B cell (primary cell): ENCODE results near the gene FAM118A.

ENCODE experiments used
- EZH2 ChIP-seq: IDR thresholded peaks from 2 replicates; pipeline ENCODE4 v1.6.1; 2012; ENCODE audit warnings: borderline replicate concordance, low read depth, mild to moderate bottlenecking, moderate library complexity, low read length; ENCODE audit not compliant: insufficient read depth, poor library complexity, severe bottlenecking
- TF ChIP-seq, protein P1 (sequence below): fragments of 200-600 bp; IDR thresholded peaks from one replicate; pipeline ENCODE4 v1.8.0; 2022; ENCODE audit warnings: antibody characterized with exemption, mild to moderate bottlenecking

DNA sequence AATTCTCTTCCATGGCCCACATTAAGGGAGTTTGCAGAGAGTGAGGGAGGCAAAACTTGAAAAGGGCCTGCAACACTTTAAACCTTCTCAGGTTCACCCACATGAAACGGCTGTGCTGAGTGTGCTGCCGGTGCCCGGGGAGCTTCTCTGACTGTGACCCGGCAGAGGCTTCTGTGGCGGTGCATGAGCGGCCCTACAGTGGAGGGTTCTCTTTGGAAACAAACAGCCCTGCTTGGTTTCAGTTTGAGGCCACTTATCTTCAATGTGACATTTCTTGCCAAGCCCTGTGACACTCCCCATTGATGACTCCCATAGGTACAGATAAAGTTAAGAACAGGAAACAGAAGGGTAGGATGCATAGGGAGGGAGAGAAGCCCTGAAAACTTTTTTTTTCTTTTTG, 31.8 kb downstream of the FAM118A start:
- TF ChIP-seq EZH2: no peak
- TF ChIP-seq, protein P1, sequence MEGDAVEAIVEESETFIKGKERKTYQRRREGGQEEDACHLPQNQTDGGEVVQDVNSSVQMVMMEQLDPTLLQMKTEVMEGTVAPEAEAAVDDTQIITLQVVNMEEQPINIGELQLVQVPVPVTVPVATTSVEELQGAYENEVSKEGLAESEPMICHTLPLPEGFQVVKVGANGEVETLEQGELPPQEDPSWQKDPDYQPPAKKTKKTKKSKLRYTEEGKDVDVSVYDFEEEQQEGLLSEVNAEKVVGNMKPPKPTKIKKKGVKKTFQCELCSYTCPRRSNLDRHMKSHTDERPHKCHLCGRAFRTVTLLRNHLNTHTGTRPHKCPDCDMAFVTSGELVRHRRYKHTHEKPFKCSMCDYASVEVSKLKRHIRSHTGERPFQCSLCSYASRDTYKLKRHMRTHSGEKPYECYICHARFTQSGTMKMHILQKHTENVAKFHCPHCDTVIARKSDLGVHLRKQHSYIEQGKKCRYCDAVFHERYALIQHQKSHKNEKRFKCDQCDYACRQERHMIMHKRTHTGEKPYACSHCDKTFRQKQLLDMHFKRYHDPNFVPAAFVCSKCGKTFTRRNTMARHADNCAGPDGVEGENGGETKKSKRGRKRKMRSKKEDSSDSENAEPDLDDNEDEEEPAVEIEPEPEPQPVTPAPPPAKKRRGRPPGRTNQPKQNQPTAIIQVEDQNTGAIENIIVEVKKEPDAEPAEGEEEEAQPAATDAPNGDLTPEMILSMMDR: no peak
